NCI-H1048 (cell line): ENCODE measurements around the gene SCUBE2.
"Not testable (repeated sequence)": the region's sequence is repeated elsewhere in the genome, so short reads cannot be mapped to it uniquely, and the experiment has no call there.

ENCODE experiments used
- DNase-seq: peaks from one replicate; lab custom pipeline; 2025; lab: John Stamatoyannopoulos, UW

The SCUBE2 gene

GRCh38 chr11:9040410-9040809 lies 51.0 kb downstream of the SCUBE2 start:
- no peak for DNase-seq

- no peak for DNase-seq
These were observed 51.5 kb downstream of the SCUBE2 start for GRCh38 chr11:9039863-9040262.

- no peak for DNase-seq
These were observed 52.2 kb downstream of the SCUBE2 start for GRCh38 chr11:9039198-9039597.

GRCh38 chr11:9038541-9038940 lies 52.9 kb downstream of the SCUBE2 start:
- no peak for DNase-seq

GRCh38 chr11:9037963-9038362 lies 53.4 kb downstream of the SCUBE2 start:
- DNase-seq: no peak

GRCh38 chr11:9037046-9037780 lies 54.2 kb downstream of the SCUBE2 start:
- DNase-seq: no peak

GRCh38 chr11:9030601-9031000 lies 60.8 kb downstream of the SCUBE2 start:
- DNase-seq: no peak

GRCh38 chr11:9029422-9029821 lies 62.0 kb downstream of the SCUBE2 start:
- no peak for DNase-seq

- no peak for DNase-seq
These were observed 62.8 kb downstream of the SCUBE2 start for GRCh38 chr11:9028581-9028980.

GRCh38 chr11:9025101-9025850 lies 66.1 kb downstream of the SCUBE2 start:
- DNase-seq: no peak

- peak; percentile 42 for DNase-seq
These were observed 68.3 kb downstream of the SCUBE2 start for GRCh38 chr11:9022961-9023680.

- DNase-seq: no peak
These were observed 70.5 kb downstream of the SCUBE2 start for GRCh38 chr11:9020916-9021315.

GRCh38 chr11:9019861-9020260 lies 71.5 kb downstream of the SCUBE2 start:
- DNase-seq: no peak

GRCh38 chr11:9017773-9018172 lies 73.6 kb downstream of the SCUBE2 start:
- no peak for DNase-seq

- DNase-seq: no peak
These were observed 74.3 kb downstream of the SCUBE2 start for GRCh38 chr11:9016916-9017642.

GRCh38 chr11:9015677-9016076 lies 75.7 kb downstream of the SCUBE2 start:
- no peak for DNase-seq

GRCh38 chr11:9014826-9015225 lies 76.6 kb downstream of the SCUBE2 start:
- DNase-seq: no peak

- DNase-seq: no peak
These were observed 78.0 kb downstream of the SCUBE2 start for GRCh38 chr11:9013373-9013772.

GRCh38 chr11:9009538-9009937 lies 81.9 kb downstream of the SCUBE2 start:
- not testable (repeated sequence) for DNase-seq

GRCh38 chr11:9008661-9009060 lies 82.7 kb downstream of the SCUBE2 start:
- no peak for DNase-seq

GRCh38 chr11:9008011-9008550 lies 83.3 kb downstream of the SCUBE2 start:
- no peak for DNase-seq

- no peak for DNase-seq
These were observed 86.3 kb downstream of the SCUBE2 start for GRCh38 chr11:9005087-9005486.
